Measurements from ENCODE around the gene ZNF205.
"Not testable (repeated sequence)": the region's sequence is repeated elsewhere in the genome, so short reads cannot be mapped to it uniquely, and the experiment has no call there.

The ZNF205 gene

DNA sequence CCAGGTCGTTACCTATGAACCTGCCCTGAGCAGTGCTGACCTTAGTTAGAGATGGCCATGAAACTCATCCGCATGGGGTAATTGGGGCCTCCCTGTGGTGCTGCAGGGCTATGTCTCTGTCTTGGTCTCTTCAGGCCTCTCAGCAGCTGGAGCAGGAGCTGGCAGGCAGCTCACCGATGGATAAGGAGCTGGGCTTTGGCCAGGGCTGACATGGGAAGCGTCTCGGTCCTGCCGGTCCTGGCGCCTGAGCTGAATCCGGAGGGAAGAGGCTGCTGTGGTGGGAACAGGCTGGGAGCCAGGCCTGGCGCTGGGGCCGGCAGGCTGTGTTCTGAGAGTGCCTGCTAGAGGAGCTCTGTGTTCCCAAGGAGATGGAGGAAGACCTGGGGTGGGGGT, 36.9 kb upstream of the ZNF205 start:
- Histone ChIP-seq H3K4me1 (ENCODE audit: insufficient read depth, low read length) (no peaks in the 10 kb centered on the region; the same call in 1 of the 2 replicates), H3K36me3 (ENCODE audit: insufficient read depth, low read length) (no peaks in the 10 kb centered on the region), H3K9me3 (ENCODE audit: control insufficient read depth, insufficient read depth, low read length) (no peaks in the 10 kb centered on the region), H3K9ac (ENCODE audit: low read depth, low read length) (no peak overlapping the region)

DNA sequence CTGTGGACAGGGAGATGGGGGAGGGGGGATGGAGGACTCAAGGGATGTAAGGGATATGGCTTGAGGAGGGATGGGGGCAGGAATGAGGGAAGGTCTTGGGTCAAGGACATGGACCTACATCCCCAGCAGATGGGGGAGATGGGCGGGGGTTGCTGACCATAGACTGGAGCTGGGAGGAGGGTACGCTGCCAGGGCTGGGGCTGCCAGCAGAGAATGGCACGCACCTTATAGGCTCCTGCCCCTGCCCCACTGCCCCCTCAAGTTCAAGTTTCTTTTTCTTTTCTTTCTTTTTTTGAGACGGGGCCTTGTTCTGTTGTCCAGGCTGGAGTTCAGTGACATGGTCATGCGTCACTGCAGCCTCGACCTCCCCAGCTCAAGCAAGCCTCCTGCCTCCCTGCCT, 36.4 kb upstream of the ZNF205 start:
- not testable (repeated sequence) for H3K9ac ChIP-seq (ENCODE audit: low read depth, low read length); H3K36me3 ChIP-seq (ENCODE audit: insufficient read depth, low read length); H3K4me1 ChIP-seq (ENCODE audit: insufficient read depth, low read length); H3K9me3 ChIP-seq (ENCODE audit: control insufficient read depth, insufficient read depth, low read length)

DNA sequence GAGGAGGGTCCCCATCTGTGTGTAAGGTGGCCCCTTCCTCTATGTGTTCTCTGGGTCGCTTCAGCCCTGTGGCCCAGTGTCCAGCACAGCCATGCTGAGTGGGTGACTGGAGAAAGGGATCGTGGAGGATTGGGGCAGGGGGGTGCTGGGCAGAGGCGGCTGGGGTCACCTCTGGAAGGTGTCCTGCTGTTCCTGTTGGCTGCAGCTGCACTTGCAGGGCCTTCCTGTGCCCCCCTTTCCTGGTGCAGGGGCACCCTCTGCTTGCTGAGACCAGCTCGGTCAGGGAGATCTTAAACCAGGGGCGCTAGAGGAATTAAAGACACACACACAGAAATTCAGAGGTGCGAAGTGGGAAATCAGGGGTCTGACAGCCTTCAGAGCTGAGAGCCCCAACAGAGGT, 35.8 kb upstream of the ZNF205 start:
- Histone ChIP-seq H3K9me3 (ENCODE audit: control insufficient read depth, insufficient read depth, low read length) (no peaks in the 10 kb centered on the region), H3K36me3 (ENCODE audit: insufficient read depth, low read length) (no peaks in the 10 kb centered on the region), H3K4me1 (ENCODE audit: insufficient read depth, low read length) (no peaks in the 10 kb centered on the region; the same call in 1 of the 2 replicates), H3K9ac (ENCODE audit: low read depth, low read length) (no peak overlapping the region)

DNA sequence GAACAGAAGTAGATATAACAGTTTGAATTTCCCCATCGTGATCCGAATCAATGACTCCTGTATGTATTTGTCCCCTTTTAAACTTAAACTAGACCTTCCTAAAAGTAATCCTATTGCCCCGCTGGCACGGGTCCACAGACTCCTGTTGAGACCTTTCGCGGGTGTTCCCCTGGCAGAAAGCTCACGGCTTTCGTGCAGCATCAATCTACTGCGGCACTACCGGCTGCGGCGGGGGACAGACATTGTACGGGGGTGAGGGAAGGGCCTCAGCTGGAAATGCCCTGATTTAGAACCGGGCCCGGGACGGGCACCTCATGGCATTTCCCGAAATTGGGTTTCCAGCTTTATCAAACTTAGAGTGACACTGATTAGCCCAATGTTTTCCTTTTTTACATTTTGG, 32.4 kb upstream of the ZNF205 start:
- Histone ChIP-seq H3K36me3 (ENCODE audit: insufficient read depth, low read length) (no peaks in the 10 kb centered on the region), H3K9ac (ENCODE audit: low read depth, low read length) (no peak overlapping the region), H3K9me3 (ENCODE audit: control insufficient read depth, insufficient read depth, low read length) (no peaks in the 10 kb centered on the region), H3K4me1 (ENCODE audit: insufficient read depth, low read length) (no peaks in the 10 kb centered on the region; the same call in 1 of the 2 replicates)

DNA sequence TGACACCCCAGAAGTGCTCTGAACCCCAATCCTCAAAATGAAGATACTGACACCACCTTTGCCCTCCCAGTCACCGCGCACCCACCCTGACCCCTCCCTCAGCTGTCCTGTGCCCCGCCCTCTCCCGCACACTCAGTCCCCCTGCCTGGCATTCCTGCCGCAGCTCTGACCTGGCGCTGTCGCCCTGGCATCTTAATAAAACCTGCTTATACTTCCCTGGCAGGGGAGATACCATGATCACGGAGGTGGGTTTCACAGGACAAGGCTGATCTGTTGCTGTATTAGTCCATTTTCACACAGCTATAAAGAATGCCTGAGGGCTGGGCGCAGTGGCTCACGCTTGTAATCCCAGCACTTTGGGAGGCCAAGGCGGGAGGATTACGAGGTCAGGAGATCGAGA, 30.4 kb upstream of the ZNF205 start:
- not testable (repeated sequence) for H3K4me1 ChIP-seq (ENCODE audit: insufficient read depth, low read length); H3K9ac ChIP-seq (ENCODE audit: low read depth, low read length); H3K9me3 ChIP-seq (ENCODE audit: control insufficient read depth, insufficient read depth, low read length); H3K36me3 ChIP-seq (ENCODE audit: insufficient read depth, low read length)

DNA sequence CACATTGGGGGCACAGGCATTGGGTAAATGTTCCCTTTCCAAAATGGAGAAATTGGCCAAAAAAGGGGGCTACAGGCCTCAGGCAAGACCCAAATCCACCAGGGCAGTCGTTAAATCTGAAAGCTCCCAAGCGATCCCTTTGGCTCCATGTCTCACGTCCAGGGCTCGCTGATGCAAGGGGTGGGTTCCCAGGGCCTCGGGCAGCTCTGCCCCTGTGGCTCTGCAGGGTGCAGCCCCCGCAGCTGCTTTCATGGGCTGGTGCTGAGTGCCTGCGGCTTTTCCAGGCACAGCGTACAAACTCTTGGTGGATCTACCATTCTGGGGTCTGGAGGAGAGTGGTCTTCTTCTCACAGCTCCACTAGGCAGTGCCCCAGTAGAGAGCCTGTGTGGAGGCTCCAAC, 29.0 kb upstream of the ZNF205 start:
- H3K36me3 ChIP-seq (ENCODE audit: insufficient read depth, low read length); H3K9ac ChIP-seq (ENCODE audit: low read depth, low read length); H3K9me3 ChIP-seq (ENCODE audit: control insufficient read depth, insufficient read depth, low read length): not testable (repeated sequence)
- H3K4me1 ChIP-seq (ENCODE audit: insufficient read depth, low read length): peaks cover 12% of the 10 kb centered on the region

DNA sequence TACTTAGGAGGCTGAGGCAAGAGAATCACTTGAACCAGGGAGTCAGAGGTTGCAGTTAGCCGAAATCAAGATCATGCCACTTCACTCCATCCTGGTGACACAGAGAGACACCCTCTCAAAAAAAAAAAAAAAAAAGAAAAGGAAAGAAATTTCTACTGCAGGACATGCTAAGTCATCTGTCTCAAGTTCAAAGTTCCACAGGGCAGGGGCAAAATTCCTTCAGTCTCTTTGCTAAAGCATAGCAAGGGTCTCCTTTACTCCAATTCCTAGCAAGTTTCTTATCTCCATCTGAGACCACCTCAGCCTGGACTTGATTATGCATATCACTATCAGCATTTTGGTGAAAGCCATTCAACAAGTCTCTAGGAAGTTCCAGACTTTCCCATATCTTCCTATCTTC, 27.9 kb upstream of the ZNF205 start:
- Histone ChIP-seq H3K9me3 (ENCODE audit: control insufficient read depth, insufficient read depth, low read length) (no peaks in the 10 kb centered on the region), H3K36me3 (ENCODE audit: insufficient read depth, low read length) (no peaks in the 10 kb centered on the region; the same call in 1 of the 2 replicates), H3K9ac (ENCODE audit: low read depth, low read length) (no peak overlapping the region), H3K4me1 (ENCODE audit: insufficient read depth, low read length) (peaks cover 12% of the 10 kb centered on the region; the same call in 1 of the 2 replicates)

DNA sequence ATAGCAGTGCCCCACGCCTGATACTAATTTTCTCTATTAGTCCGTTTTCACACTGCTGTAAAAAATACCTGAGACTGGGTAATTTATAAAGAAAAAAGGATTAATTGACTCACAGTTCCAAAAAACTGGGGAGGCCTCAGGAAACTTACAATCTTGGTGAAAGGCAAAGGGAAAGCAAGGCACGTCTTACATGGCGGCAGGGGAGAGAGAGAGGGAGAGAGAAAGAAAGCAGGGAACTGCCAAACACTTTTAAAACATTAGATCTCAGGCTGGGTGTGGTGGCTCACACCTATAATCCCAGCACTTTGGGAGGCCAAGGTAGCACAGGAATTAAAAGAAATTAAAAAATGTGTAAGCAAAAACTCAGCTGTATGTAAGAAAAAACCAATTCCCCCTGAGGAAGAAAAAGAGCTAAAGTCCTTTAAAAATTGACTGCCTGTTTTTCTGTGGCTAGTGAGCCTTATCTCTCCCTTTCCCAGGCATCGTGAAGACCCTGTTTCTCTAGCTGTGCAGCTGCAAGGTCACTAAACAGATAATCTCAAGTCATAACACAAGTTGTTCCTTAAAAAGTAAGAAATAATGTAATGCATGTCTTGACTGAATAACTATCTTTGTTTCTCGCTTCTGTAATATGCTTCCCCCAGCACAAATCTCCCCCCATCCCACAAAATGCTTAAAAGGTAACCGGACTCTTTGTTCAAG, 27.3 kb upstream of the ZNF205 start:
- Histone ChIP-seq H3K9ac (ENCODE audit: low read depth, low read length) (no peak overlapping the region), H3K9me3 (ENCODE audit: control insufficient read depth, insufficient read depth, low read length) (no peaks in the 10 kb centered on the region), H3K4me1 (ENCODE audit: insufficient read depth, low read length) (peaks cover 12% of the 10 kb centered on the region; the same call in 1 of the 2 replicates), H3K36me3 (ENCODE audit: insufficient read depth, low read length) (no peaks in the 10 kb centered on the region; the same call in 1 of the 2 replicates)

DNA sequence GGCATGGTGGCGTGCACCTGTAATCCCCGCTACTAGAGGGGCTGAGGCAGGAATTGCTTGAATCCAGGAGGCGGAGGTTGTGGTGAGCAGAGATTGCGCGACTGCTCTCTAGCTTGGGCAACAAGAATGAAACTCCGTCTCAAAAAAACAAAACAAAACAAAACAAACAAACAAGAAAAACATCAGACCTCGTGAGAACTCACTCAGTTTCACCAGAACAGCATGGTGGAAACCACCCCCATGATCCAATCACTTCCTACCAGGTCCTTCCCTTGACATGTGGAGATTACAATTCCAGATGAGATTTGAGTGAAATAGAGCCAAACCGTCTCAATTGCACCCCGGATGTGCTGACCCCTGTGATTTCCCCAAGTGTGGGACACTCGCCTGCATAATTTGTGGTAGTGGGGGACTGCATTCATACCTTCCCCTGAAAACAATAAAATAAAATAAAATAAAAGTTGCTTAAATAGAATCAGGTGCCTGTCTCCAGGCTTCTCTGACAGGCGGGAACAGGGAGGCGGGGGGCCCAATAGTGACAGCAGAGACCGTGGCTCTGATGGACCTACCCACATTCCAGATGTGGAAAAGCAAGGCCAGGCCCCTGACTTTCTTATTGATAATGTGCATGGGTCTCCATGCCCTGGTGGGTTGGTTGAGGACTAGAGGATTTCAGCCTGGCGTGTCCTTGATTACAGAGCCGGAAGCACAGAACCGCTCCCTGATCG, 26.4 kb upstream of the ZNF205 start:
- peaks cover 12% of the 10 kb centered on the region; the same call in 1 of the 2 replicates for H3K4me1 ChIP-seq (ENCODE audit: insufficient read depth, low read length)
- no peak overlapping the region for H3K9ac ChIP-seq (ENCODE audit: low read depth, low read length)
- H3K36me3 ChIP-seq (ENCODE audit: insufficient read depth, low read length): peaks cover 3% of the 10 kb centered on the region; the same call in 1 of the 2 replicates
- H3K9me3 ChIP-seq (ENCODE audit: control insufficient read depth, insufficient read depth, low read length): no peaks in the 10 kb centered on the region

DNA sequence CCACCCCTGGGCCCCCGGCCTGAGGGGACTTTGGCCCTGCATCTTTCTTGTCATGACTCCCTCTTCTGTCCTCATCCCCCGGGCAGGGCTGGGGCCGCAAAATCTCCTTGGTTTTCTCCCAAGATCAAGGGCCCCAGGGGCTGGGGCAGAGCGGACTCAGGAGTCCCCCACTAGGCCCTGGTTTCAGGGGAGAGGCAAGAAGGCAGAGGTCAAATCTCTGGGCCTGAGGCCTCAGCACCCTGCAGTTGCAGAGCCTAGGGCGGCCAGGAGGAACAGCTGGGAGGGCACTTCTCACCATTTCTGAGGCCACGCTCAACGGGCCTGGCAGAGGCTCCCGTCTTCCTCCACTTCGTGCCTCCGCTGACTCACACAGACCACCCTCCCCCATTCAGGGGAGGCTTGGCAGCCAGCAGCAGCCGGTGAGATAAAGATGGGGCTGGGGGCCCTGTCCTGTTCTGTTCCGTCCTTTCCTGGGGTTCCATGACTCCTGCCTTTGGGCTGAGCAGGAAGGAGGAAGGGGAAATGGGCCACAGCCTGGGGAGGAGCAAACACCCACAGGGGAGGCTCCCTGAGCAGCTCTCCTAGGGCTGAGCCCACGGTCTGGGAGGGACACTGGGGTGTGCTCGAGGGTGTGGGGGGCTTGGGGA, 25.7 kb upstream of the ZNF205 start:
- Histone ChIP-seq H3K4me1 (ENCODE audit: insufficient read depth, low read length) (peaks cover 12% of the 10 kb centered on the region; the same call in 1 of the 2 replicates), H3K9ac (ENCODE audit: low read depth, low read length) (no peak overlapping the region), H3K9me3 (ENCODE audit: control insufficient read depth, insufficient read depth, low read length) (no peaks in the 10 kb centered on the region), H3K36me3 (ENCODE audit: insufficient read depth, low read length) (peaks cover 3% of the 10 kb centered on the region; the same call in 1 of the 2 replicates)

DNA sequence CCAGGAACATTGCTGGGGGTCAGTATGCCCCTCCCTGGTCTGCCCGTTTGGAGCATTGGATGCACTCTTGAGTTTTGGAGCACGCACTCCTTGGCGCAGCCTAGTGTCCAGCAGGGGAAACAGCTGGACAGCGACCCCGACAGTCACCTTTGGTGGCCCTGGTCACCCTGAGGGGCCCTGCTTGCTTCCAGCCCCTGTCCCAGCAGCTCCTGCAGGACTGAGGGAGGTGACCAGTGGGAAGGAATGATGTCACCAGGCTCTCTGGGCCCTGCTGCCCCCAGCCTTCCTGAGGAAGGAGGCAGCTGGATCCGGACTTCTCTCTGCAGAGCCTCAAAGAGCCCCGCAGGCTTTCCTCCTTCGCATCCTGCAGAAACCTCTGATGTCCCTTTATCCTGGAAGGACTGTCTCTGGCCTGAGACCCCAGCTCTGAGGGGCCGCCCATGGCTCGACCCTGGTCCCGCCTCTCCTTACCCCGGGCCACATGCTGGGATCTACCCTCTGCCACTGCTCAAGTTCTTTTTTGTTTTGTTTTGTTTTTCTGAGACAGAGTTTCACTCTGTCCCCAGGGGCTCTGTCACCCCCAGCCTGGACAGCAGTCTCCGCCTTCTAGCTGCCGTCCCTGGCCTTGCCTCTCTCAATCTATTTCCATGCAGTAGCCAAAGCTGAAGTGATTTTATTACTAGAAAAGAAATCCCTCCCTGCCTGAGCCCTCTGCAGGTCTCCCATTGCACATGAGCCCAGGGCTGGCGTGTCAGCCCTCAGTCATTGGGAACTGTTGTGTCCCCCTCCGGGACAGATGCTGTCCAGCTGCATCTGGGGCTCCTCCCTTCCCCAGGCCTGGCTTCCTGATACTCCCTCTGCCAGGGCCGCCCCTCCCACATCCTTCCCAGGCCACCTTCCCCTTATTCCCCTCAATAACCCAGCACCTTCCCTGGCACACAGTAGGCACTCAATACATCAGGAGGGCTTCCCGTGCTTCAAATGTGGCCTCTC, 24.8 kb upstream of the ZNF205 start:
- Histone ChIP-seq H3K9ac (ENCODE audit: low read depth, low read length) (no peak overlapping the region), H3K4me1 (ENCODE audit: insufficient read depth, low read length) (peaks cover 12% of the 10 kb centered on the region; the same call in 1 of the 2 replicates), H3K36me3 (ENCODE audit: insufficient read depth, low read length) (peaks cover 3% of the 10 kb centered on the region; the same call in 1 of the 2 replicates), H3K9me3 (ENCODE audit: control insufficient read depth, insufficient read depth, low read length) (no peaks in the 10 kb centered on the region)

DNA sequence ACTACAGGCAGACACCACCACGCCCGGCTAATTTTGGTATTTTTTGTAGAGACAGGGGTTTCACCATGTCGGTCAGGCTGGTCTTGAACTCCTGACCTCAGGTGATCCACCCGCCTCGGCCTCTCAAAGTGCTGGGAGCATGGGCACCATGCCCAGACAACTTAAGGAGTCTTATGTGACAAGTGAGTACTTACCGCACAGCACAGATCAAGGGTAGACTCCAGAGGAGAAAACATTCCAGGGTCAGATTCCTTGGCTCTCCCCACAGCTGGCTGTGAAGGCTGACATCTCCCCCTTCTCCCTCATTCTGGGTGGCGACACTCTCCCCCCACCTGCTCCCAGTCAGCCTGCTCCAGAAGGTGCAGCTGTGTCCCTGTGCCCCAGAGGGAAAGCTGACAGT, 23.9 kb upstream of the ZNF205 start:
- Histone ChIP-seq H3K36me3 (ENCODE audit: insufficient read depth, low read length) (peaks cover 7% of the 10 kb centered on the region; the same call in 1 of the 2 replicates), H3K4me1 (ENCODE audit: insufficient read depth, low read length) (peaks cover 12% of the 10 kb centered on the region; the same call in 1 of the 2 replicates), H3K9ac (ENCODE audit: low read depth, low read length) (no peak overlapping the region), H3K9me3 (ENCODE audit: control insufficient read depth, insufficient read depth, low read length) (no peaks in the 10 kb centered on the region)

DNA sequence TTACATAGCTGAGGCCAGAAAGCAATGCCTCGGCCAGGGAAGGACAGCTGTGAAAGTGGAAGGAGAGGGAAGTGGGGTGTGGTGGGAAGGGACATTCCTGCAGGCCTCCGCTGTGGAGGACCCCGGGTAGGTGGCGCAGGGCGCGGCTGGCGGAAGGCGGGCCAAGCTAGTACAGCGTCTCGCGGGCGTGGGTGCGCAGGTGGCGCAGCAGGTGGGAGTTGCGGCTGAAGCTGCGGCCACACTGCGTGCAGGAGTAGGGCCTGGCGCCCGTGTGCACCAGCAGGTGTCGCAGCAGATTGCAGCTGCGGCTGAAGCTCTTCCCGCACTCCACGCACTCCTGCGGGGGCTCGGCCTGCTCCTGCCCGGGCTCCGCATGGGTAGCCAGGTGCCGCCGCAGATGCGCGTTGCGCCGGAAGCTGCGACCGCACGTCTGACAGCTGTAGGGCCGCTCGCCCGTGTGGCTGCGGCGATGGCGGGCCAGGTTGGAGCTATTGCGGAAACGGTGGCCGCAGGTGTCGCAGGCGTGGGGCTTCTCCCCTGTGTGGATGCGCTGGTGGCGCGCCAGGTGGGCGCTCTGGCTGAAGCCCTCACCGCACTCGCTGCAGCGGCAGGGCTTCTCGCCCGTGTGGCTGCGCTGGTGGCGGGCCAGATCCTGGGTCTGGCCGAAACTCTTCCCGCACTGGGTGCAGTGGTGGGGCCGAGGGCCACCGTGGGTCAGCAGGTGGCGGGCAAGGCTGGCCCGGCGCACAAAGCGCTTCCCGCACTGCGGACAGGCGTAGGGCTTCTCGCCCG, 23.3 kb upstream of the ZNF205 start:
- peaks cover 12% of the 10 kb centered on the region; the same call in 1 of the 2 replicates for H3K4me1 ChIP-seq (ENCODE audit: insufficient read depth, low read length)
- H3K36me3 ChIP-seq (ENCODE audit: insufficient read depth, low read length): peaks cover 9% of the 10 kb centered on the region; the same call in 1 of the 2 replicates
- no peaks in the 10 kb centered on the region for H3K9me3 ChIP-seq (ENCODE audit: control insufficient read depth, insufficient read depth, low read length)
- no peak overlapping the region for H3K9ac ChIP-seq (ENCODE audit: low read depth, low read length)
